Measurements from ENCODE around the gene CAMK2D. TPM values are rescaled to one million over a fixed set of nuclear protein-coding genes. Genes with fewer than 3 reads are reported as not detected.

The CAMK2D gene
- polyA plus RNA-seq, 3 donors, result 10.4 to 30.6 (median 19.6) TPM

DNA sequence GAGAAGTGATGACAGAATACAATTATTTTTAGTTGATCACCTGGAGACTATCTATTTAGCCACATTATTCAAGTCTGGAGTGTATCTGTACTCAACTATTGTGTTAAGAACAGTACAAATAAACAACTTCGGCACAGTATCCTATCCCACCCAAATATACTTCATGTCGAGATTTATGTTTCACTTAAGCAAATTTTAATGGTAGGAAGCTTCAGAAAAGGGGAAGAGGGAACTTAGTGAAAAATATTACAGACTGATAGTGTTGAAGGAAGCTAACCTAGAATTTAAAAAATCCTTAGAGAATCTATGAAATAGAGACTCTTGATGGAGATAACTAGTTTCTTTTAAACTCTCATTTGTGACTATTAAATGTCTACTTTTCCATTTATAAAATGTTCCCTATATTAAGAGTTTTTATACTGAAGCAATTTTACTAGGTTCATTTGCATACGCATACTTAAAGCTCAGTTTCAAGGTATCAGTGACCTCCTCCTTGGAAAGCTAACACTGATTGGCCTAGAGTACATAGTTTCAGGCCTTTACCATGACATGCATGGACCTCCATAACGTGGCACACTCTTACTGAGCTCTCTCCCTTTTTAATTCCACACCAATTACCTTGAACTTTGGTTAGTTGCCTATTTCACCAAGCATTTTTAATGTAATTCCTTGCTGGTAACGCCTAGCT, 197.7 kb downstream of the CAMK2D start:
- H3K27ac ChIP-seq (ENCODE audit: low read depth in 1 of 2, low read length in 2 of 2), result no peak overlapping the region

DNA sequence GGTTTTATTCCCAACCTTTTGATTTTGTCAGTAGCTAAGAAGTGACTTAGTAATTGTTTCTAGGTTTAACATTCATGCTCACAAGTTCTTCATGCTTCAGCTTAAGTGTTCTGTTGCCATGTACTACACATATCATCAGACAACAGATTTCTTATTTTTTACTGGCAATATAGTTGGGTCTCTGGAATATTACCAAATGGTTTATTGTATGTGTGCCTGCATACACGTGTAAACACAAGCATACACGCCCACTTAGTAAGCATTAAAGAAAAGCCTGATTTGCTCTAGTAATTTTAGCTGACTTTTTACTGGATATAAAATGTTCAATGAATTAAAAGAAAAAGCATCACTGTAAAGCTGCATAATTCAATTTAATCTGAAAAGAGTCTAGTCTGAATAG, 199.8 kb downstream of the CAMK2D start:
- no peak overlapping the region for H3K9ac ChIP-seq (ENCODE audit: insufficient read depth, low read length, poor library complexity, severe bottlenecking)
- no peaks in the 10 kb centered on the region for H3K36me3 ChIP-seq (replicated peaks in 1 of 2; ENCODE audit: control insufficient read depth in 1 of 2, insufficient read depth in 2 of 2, low read length in 2 of 2)
- DNase-seq, result no peak
- H3K4me3 ChIP-seq (replicated peaks in 1 of 3; ENCODE audit: low read depth in 2 of 3, low read length in 3 of 3), result no peak overlapping the region
- Mint-ChIP-seq H3K9me3 (no peaks in the 10 kb centered on the region), H3K4me3 (no peak overlapping the region), H3K36me3 (peaks cover 5 to 11% of the 10 kb centered on the region in 2 donors), H3K4me1 (peaks cover 35% of the 10 kb centered on the region), H3K27ac (no peak overlapping the region), H3K27me3 (ENCODE audit: low read depth in 3 of 3) (peaks cover 24 to 37% (median 26%) of the 10 kb centered on the region in 3 donors)
- H3K9me3 ChIP-seq (replicated peaks in 1 of 2; ENCODE audit: control insufficient read depth in 1 of 2, insufficient read depth in 1 of 2, low read length in 2 of 2), result no peaks in the 10 kb centered on the region
- no peaks in the 10 kb centered on the region for H3K79me2 ChIP-seq (ENCODE audit: insufficient read depth, low read length)
- peaks cover 47% of the 10 kb centered on the region for H4K20me1 ChIP-seq (ENCODE audit: insufficient read depth, low read length)
- WGBS (ENCODE audit: insufficient coverage), result no CpG with 5 or more reads among the region's 2 CpGs
- no peak overlapping the region for H2AFZ ChIP-seq (ENCODE audit: insufficient read depth, low read depth, low read length, poor library complexity, severe bottlenecking)
- peaks cover 18 to 37% of the 10 kb centered on the region in 2 donors for H3K27me3 ChIP-seq (ENCODE audit: control insufficient read depth in 2 of 2, insufficient read depth in 2 of 2, low read length in 2 of 2)
- H3K27ac ChIP-seq (ENCODE audit: low read depth in 1 of 2, low read length in 2 of 2), result no peak overlapping the region
- peaks cover 15 to 22% of the 10 kb centered on the region in 2 donors for H3K4me1 ChIP-seq (ENCODE audit: control insufficient read depth in 1 of 2, insufficient read depth in 2 of 2, low read length in 2 of 2)
- TF ChIP-seq, protein P1, sequence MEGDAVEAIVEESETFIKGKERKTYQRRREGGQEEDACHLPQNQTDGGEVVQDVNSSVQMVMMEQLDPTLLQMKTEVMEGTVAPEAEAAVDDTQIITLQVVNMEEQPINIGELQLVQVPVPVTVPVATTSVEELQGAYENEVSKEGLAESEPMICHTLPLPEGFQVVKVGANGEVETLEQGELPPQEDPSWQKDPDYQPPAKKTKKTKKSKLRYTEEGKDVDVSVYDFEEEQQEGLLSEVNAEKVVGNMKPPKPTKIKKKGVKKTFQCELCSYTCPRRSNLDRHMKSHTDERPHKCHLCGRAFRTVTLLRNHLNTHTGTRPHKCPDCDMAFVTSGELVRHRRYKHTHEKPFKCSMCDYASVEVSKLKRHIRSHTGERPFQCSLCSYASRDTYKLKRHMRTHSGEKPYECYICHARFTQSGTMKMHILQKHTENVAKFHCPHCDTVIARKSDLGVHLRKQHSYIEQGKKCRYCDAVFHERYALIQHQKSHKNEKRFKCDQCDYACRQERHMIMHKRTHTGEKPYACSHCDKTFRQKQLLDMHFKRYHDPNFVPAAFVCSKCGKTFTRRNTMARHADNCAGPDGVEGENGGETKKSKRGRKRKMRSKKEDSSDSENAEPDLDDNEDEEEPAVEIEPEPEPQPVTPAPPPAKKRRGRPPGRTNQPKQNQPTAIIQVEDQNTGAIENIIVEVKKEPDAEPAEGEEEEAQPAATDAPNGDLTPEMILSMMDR (IDR thresholded peaks at IDR 0.05), result no peak
- intact Hi-C loops (cut with micrococcal nuclease), result no loop called here
- H3K4me2 ChIP-seq (replicated peaks; ENCODE audit: extremely low read depth, low read length, poor library complexity, severe bottlenecking), result no peak overlapping the region

More for the DNA sequence above, 197.7 kb downstream of the CAMK2D start:
- Histone ChIP-seq H3K36me3 (replicated peaks in 1 of 2; ENCODE audit: control insufficient read depth in 1 of 2, insufficient read depth in 2 of 2, low read length in 2 of 2) (no peaks in the 10 kb centered on the region), H3K79me2 (ENCODE audit: insufficient read depth, low read length) (no peaks in the 10 kb centered on the region), H3K4me3 (replicated peaks in 1 of 3; ENCODE audit: low read depth in 2 of 3, low read length in 3 of 3) (no peak overlapping the region), H4K20me1 (ENCODE audit: insufficient read depth, low read length) (peaks cover 53% of the 10 kb centered on the region), H3K4me2 (replicated peaks; ENCODE audit: extremely low read depth, low read length, poor library complexity, severe bottlenecking) (no peak overlapping the region), H2AFZ (ENCODE audit: insufficient read depth, low read depth, low read length, poor library complexity, severe bottlenecking) (no peak overlapping the region), H3K4me1 (ENCODE audit: control insufficient read depth in 1 of 2, insufficient read depth in 2 of 2, low read length in 2 of 2) (peaks cover 15 to 21% of the 10 kb centered on the region in 2 donors), H3K9ac (ENCODE audit: insufficient read depth, low read length, poor library complexity, severe bottlenecking) (no peak overlapping the region), H3K9me3 (replicated peaks in 1 of 2; ENCODE audit: control insufficient read depth in 1 of 2, insufficient read depth in 1 of 2, low read length in 2 of 2) (no peaks in the 10 kb centered on the region), H3K27me3 (ENCODE audit: control insufficient read depth in 2 of 2, insufficient read depth in 2 of 2, low read length in 2 of 2) (peaks cover 33 to 57% of the 10 kb centered on the region in 2 donors)
- 78% methylated on average over 3 of the region's 5 CpGs for WGBS (ENCODE audit: insufficient coverage)
- Mint-ChIP-seq H3K27ac (no peak overlapping the region), H3K36me3 (peaks cover 5 to 7% of the 10 kb centered on the region in 2 donors), H3K9me3 (no peaks in the 10 kb centered on the region), H3K27me3 (ENCODE audit: low read depth in 3 of 3) (peaks cover 35 to 50% (median 42%) of the 10 kb centered on the region in 3 donors), H3K4me1 (peaks cover 29% of the 10 kb centered on the region), H3K4me3 (peak overlapping the region in 1 of 2 donors; percentile 72)
- no peak for DNase-seq
- TF ChIP-seq, protein P1 (IDR thresholded peaks at IDR 0.05), result no peak
- intact Hi-C loops (cut with micrococcal nuclease), result no loop called here

Measured in CD14-positive monocyte (primary cell).